Muscle of back (tissue), 11 donors: ENCODE results near the gene PRR11. TPM values are rescaled to one million over a fixed set of nuclear protein-coding genes. Genes with fewer than 3 reads are reported as not detected.
"Not testable (repeated sequence)": the region's sequence is repeated elsewhere in the genome, so short reads cannot be mapped to it uniquely, and the experiment has no call there.

Experiments
- DNase-seq, 3 donors: peaks; one replicate each; pipeline versions ENCODE4 v3.0.0 to v3.0.0-alpha.2; 2013
- polyA plus RNA-seq, 10 donors: library from polyadenylated mRNA; unstranded; fragments of 120-200 nt; gene quantifications; one replicate each; pipeline ENCODE4 v1.2.1, GENCODE V29; 2013; ENCODE audit not compliant: insufficient read length in 10 of 10

The PRR11 gene
- polyA plus RNA-seq, 10 donors = 10.3 to 19.8 (median 12.9) TPM

DNA sequence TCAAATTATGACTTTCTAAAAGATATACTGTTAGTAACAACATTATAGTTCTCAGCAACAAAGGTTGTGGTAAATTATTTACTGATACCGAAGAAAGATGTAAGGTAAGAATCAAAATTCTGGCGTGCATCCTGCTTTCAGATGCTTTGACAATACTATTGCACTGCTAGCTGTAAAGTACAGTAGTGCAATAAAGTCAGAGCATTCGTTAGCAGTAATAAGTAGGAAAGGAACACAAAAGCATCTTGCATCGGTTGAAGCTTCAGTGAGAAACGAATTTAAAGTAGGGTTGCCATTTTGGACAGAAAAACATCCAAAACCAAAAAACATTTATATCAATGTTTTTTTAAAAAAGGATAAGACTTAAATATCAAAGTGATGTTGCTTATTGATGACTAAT lies 4.5 kb upstream of the PRR11 start:
- no peak for DNase-seq

DNA sequence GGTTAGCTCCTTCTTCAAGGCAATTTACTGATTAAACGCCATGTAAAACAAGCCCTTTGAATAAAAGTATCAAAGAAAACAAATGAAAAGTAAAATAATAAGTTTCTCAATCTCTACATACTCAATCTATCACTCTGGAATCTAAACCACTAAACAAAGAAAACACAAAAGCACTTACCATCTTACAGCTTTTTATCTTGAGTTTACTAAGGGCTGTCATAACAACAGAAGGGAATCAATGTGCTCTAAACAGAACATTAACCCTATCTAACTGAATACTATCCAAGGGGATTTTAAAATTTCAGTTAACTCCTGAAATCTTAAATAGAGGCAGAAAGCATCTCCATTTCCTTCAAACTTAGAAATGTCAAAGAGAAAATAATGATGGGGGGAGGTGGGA lies 4.0 kb upstream of the PRR11 start:
- DNase-seq = no peak

DNA sequence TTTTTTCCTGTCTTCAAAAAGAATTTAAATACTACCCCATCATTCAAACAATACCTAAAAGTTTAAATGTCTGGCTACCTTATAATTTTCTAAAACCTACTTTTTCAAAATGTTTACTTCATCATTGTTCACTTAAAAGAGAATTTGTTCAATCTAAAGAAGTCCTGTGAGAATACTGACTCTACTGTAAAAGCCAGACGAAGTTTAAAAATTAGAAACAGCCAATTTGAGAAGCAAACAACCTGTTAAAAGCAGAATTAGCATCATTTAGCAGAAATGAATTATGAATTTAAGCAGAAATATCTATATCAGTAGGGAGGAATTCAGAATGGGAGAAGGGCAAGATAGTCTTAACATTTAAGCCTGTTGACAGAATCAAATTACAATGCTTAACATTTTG lies 2.6 kb upstream of the PRR11 start:
- no peak for DNase-seq

DNA sequence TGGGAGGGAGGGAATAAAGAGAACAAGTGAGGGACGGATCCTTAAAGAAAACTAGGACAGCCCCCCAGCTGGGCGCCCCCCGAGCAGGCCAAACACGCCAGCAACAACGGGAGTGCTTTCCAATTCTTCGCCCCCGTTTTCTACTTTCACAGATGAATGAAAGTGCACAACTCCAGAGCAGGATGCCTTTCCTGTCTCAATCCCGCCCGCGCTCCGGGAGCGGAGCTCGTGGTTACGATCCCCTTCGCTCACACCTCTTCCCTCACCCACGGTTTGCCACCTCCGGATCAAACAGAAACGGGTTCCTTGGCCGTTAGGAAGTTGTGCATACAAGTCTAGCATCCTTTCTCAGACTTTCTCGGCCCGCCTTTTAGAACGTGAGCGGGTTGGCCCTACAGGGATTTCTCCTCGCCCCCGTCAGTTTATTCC lies 1.2 kb upstream of the PRR11 start:
- no peak for DNase-seq

DNA sequence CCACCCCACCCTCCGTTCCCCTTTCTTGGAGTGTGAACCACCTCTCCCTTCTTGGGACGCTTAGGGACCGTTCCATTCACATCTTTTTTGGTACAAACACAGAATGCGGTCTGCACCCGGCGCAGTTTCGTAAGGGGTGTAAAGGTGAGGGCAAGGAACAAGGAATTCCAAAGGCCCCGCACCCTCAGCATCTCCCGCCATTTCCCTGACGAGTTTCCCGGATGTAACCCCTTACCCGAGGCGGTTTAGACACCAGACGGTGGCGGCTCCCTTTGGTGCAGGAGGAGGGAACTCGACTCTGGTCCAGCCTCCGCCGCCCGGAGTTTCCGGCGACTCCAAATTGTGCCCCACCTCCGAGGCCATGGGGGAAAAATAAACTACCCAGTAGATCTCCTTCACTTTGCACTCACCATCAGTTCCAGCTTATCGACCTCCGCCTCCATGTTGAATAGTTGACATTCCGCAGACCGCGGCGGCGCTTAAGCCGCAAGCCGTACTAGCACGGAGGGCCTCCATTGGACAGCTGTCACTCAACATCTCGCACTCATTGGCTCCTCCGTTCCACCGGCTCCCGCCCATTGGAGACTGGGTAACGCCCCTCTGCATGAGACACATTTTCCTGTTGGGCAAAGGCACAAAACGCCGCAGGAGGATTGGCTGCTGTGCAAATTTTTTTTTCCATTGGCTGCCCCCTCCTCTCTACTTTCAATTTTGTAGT lies 666 bp upstream of the PRR11 start, which contains the start of gene SKA2:
SKA2 (minus strand) TSS at position 466 of the 718 bp plus-strand sequence; CDS start at position 443, 23 bp downstream.
- no peak for DNase-seq

DNA sequence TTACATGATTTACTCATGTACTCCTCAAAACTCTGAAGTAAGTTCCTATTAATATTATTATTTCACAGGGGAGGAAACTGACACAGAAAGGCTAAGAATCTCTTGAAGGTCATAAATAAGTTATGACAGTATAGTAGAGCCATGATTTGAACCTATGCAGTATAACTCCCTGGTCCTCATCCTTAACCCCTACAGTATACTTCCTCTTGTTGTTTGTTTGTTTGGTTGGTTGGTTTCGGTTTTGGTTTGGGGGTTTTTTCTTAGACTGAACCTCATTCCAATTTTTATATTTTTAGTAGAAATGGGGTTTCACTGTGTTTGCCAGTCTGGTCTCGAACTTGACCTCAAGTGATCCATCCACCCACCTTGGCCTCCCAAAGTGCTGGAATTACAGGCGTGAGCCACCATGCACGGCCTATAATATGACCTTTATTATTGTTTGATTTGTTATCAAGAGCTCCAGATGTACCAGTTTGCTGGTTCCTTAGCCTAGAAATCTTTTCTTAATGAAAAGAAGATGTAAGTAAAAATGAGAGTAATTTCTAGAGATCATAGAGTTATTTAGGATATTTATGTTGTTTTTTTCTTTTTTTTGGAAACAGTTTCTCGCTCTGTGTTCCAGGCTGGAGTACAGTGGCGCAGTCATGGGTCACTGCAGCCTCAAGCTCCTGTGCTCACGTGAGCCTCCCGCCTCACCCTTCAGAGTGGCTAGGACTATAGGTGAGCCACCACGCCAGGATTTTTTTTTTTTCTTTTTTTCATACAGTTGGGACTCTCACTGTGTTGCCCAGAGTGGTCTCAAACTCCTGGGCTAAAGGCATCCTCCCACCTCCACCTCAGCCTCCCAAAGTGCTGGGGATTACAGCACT lies 4.8 kb downstream of the PRR11 start:
- no peak for DNase-seq

DNA sequence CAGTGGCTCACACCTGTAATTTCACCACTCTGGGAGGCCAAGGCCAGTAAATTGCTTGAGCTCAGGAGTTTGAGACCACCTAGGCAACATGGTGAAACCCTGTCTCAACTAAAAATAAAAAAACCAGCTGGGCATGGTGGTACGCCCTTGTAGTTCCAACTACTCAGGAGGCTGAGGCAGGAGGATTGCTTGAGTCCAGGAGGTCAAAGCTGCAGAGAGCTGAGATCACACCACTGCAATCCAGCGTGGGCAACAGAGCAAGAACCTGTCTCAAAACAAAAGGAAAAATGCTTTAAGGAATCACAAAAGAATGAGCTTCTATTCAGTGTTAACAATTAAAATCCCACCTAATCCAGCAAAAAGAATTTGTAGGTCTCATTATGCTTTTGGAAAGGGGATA lies 5.9 kb downstream of the PRR11 start:
- no peak for DNase-seq

DNA sequence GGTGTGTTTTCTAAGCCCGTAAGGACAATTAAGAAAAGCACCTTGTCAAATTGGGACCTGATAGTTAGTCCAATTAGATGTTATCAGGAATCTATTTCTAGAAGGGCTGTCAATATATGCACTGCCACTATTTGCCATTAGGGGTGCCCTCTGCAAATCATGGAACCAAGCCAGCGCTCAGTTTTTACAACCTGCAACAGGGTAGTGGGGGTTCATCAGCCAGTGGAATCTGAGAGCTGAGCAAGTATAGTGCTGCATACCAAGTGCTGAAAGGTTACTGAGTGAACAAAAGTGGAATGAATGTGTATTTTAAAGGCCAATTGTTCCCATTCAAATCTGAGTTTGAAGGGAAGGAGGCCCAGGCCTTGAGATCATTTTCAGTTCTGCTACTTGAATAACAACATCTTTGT lies 10.4 kb downstream of the PRR11 start:
- DNase-seq = peak in 2 of 3 donors; percentile 11 to 33

DNA sequence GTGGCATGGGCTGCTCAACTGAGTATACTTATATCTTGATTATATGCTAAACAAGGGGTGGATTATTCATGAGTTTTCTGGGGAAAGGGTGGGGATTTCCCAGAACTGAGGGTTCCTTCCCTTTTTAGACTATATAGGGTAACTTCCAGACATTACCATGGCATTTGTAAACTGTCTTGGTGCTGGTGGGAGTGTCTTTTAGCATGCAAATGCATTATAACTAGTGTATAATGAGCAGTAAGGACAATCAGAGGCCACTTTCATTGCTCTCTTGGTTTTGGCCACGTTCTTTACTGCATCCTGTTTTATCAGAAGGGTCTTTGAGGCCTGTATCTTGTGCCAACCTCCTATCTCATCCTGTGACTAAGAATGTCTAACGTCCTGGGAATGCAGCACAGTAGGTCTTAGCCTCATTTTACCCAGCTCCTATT lies 12.0 kb downstream of the PRR11 start:
- DNase-seq = no peak

DNA sequence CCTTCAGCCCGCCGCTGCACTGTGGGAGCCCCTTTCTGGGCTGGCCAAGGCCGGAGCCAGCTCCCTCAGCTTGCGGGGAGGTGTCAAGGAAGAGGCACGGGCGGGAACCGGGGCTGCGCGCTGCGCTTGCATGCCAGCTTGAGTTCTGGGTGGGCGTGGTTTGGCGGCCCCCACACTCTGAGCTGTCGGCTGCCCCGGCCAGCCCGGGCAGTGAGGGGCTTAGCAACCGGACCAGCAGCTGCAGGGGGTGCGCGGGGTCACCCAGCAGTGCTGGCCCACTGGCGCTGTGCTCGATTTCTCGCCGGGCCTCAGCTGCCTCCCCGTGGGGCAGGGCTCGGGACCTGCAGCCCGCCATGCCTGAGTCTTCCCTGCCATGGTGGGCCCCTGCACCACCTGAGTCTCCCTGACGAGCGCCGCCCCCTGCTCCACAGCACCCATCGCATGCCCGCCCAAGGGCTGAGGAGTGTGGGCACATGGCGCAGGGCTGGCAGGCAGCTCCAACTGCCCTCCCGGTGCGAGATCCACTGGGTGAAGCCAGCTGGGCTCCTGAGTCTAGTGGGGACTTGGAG lies 17.0 kb downstream of the PRR11 start:
- DNase-seq = no peak

DNA sequence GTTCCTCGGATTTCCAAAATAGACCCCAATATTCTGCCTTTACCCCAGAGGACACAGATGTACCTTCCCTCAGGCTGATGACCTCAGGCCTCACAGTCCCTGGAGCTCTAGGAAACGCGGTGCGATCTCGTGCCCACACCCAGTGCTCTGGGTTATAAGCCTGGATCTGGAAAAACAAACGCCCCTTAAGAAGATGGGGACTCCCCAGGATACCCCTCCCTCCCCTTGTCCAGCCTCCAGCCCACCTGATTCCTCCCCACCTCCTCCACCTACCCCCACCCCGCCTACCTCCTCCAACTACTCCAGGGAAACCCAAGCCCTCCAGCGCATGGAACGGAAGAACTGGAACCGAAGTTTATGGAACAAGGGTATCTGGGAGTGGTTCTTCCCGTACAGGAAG lies 19.1 kb downstream of the PRR11 start:
- DNase-seq = no peak

DNA sequence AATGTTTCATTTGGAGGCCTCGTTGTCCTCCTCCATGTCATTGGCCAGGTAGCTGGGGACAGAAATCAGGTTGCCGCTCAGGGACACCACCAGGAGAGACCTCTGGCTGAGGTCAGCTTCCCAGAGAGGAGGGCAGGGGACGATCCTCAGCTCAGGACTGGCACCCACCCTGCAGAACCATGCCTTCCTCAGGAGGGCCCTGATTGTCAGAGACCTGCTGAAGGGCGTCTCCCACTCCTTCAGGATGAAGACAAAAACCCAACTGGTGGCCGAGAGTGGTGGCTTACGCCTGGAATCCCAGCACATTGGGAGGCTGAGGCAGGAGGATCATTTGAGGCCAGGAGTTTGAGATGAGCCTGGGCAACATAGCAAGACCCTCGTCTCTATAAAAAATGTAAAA lies 19.5 kb downstream of the PRR11 start:
- no peak for DNase-seq

DNA sequence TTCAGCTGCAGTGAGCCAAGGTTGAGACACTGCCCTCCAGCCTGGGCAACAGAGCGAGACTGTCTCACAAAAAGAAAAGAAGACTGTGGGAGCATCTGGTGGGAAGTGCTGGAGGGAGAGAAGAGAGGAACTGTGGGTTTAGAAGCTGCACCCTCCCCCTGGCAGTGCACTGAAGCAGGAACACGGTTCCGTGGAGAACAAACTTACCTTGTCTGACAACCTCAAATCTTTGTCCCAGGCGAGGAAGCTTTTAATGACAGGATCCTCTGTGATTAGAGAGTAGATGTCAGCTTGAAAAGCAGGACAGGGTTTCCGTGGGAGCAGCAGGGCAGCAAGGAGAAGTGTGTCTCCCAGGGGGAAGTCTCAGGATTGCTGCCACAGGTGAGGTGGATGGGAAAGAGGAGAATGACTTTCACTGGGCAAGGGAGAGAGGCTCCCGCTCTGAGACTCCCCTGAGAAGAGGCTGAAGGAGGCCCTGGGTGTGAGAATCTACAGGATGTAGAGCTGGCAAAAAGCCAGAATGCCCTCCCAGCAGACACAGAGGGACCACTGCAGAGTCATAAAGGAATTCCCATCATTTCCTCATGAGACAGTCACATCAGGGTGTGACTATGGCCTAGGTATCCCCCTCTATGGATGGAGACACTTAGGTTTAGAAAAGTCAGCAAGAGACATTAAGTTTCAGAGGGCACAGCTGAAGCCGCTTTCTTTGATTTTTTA lies 22.9 kb downstream of the PRR11 start:
- DNase-seq = no peak

DNA sequence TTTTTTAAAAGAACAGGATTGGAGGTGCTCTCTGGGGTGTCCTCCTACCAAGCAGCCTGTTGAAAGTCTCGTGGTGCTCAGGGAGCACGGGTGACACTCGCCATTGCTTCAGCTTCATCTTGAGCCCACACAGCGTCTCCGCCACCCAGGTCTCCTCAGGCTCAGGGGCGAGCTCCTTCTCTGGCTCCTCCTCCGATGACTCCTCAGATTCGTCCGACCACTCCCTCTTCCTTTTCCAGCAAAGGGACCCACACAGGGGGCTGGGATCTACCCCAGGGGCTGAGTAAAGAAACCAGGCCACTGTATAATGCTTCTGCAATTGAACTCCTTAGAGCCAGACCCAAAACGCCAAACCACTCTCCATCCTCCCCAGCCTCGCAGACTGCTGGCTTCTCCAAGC lies 24.1 kb downstream of the PRR11 start:
- DNase-seq = not testable (repeated sequence)

DNA sequence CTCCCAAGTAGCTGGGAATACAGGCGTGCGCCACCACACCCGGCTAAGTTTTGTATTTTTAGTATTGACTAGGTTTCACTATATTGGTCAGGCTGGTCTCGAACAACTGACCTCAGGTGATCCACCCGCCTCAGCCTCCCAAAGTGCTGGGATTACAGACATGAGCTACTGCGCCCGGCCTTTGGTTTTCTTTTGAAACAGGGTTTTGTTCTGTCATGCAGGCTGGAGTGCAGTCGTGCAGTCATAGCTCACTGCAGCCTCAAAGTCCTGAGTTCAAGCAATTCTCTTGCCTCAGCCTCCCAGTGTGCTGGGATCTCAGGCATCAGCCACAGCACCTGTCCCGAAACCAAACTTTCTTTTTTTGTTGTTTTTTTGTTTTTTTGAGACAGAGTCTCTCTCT lies 25.1 kb downstream of the PRR11 start:
- DNase-seq = no peak

DNA sequence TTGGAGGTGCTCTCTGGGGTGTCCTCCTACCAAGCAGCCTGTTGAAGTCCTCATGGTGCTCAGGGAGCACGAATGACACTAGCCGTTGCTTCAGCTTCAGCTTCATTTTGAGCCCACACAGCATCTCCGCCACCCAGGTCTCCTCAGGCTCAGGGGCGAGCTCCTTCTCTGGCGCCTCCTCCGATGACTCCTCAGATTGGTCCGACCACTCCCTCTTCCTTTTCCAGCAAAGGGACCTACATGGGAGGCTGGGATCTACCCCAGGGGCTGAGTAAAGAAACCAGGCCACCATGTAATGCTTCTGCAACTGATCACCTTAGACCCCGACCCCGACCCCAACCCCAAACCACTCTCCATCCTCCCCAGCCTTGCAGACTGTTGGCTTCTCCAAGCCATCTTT lies 25.9 kb downstream of the PRR11 start:
- no peak for DNase-seq

DNA sequence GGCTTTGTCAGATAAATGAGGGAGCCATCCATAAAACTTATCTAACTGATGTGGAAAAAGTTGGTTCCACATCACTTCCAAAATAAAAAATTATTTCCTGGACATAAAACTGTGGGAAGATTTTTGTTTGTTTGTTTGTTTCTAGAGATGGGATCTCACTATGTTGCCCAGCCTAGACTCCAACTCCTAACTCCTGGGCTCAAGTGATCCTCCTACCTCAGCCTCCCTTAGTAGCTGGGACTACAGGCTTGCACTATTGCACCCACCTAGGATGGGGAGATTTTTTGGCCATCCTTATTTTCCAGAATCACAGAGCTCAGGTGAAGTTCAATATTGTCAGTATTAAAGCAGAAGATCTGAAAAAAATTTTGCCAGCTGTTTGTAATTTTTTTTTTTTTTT lies 30.5 kb downstream of the PRR11 start:
- no peak for DNase-seq

DNA sequence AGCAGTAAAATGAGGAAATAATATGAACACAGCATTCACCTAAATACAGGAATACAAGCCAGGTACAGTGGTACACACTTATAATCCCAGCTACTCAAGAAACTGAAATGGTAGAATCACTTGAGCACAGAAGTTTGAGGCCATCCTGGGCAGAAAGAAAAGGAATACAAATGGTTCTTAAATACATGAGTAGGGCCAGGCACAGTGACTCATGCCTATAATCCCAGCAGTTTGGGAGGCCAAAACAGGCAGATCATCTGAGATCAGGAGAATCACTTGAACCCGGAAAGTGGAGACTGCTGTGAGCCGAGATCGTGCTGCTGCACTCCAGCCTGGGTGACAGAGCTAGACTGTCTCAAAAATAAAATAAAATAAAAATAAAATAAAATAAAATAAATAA lies 31.3 kb downstream of the PRR11 start:
- no peak for DNase-seq

DNA sequence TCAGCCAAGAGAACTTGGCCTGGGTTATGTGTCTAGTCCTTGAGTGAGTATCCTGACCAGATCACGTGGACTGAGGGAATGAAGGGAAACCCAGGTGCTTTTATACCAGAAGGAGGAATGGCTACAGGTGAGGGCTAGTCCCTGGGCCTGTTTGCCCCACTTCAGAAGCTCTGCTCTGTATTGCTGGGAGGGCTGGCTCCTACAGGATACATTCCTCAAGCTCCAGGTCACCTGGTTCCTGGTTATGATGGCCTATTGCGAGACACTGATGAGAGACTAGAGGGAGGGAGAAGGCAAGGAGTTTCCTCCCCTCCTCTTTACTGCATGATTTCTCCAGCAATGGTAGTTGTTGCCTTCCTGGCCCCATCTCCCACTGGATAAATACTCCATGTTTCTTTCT lies 35.3 kb downstream of the PRR11 start:
- DNase-seq = no peak

DNA sequence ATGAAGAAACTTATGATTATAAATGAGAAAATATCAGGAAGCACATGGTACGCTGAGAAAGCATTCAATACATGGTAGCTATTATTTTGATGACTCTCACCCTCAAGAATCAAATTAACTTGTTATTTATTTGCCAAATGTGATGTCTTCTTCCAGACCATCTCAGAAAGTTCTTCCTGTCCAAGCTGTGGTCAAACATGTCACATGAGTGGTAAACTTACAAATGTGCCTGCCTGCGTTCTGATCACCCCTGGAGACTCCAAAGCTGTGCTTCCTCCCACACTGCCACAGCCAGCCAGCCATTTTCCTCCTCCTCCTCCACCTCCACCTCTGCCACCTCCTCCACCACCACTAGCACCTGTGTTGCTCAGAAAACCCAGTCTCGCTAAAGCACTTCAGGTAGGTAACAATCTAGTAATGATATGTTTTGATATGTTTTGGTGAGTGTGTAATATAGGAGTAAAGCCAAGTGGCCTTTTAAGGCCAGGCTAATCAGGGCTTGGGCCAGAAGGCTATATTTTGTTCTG lies 37.9 kb downstream of the PRR11 start:
- DNase-seq = no peak

DNA sequence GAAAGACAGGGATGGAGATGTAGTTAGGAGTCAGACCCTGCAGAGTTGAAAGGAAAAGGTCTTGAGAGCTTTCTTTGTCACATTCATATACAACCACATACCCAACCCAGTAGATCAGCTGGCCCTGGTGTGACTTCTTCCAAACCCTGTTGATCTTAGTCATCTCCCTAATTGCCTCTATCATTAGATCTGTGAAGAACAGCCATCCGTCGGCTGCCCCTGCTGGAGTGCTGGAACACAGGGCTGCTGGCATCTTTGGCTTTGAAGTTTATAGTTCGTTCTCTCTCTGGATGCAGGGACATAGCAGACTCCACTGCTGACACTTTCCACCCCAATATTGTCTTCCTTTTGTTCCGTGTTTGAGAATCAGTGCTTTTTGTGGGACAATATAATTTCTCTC lies 43.9 kb downstream of the PRR11 start:
- no peak for DNase-seq

DNA sequence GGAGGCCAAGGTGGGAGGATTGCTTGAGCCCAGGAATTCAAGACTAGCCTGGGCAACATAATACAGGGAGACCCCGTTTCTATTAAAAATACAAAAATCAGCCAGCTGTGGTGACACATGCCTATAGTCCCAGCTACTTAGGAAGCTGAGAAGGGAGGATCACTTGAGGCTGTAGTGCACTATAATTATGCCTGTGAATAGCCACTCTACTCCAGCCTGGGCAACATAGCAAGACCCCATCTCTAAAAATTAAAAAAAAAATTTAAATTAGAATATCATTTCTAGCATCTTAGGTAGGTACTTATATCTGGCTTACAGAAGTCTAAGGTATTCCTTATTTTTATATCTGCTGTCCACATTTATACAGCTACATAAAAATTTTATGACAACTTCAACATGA lies 46.8 kb downstream of the PRR11 start:
- no peak for DNase-seq
